Activated naive CD8-positive, alpha-beta T cell treated with anti-CD3 and anti-CD28 coated beads for 36 hours (primary cell): ENCODE data around the gene RBFOX1. TPM values are rescaled to one million over a fixed set of nuclear protein-coding genes. Genes with fewer than 3 reads are reported as not detected.

ENCODE experiments used
- DNase-seq: peaks from one replicate; pipeline ENCODE4 v3.0.0; 2021
- H3K27ac Mint-ChIP-seq: one replicate; pipeline ENCODE4 v1.8.0; 2022; ENCODE audit warnings: mild to moderate bottlenecking, moderate library complexity, mixed read lengths
- H3K27me3 Mint-ChIP-seq: one replicate; pipeline ENCODE4 v1.8.0; 2022; ENCODE audit warnings: mild to moderate bottlenecking, mixed read lengths
- H3K36me3 Mint-ChIP-seq: one replicate; pipeline ENCODE4 v1.8.0; 2021; ENCODE audit warnings: mild to moderate bottlenecking, mixed read lengths
- H3K4me1 Mint-ChIP-seq: one replicate; pipeline ENCODE4 v1.8.0; 2021; ENCODE audit warnings: mixed read lengths
- H3K4me3 Mint-ChIP-seq: one replicate; pipeline ENCODE4 v1.8.0; 2022; ENCODE audit warnings: mild to moderate bottlenecking, moderate library complexity, mixed read lengths
- H3K9me3 Mint-ChIP-seq: one replicate; pipeline ENCODE4 v1.8.0; 2022; ENCODE audit warnings: mixed read lengths
- total RNA-seq, 2 experiments: library from RNA; stranded (reverse); gene quantifications; one replicate each; pipeline ENCODE4 v1.2.3, GENCODE V29; 2021

The RBFOX1 gene
- total RNA-seq: not detected

DNA sequence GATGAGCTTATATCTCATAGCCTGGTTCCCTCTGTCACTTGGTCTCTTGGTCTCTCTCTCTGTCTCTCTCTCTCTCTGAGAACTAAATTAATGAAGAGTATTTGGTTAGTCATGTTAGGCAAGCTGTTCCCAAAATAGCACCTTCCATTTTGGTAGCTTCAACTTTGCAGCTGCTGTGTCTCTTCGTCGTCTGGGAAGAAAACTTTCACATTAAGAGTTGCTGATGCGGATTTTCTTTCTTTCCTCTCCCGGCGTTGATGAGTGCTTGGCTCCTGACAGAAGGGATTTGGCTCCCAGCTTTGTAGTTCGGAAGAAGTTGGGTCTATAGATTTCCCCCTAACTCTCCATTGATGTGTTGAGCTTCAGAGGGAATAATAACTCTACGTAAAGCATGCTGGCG, at the start of gene RBFOX1:
TSS of gene RBFOX1 (plus strand) at position 235 of the 400 bp plus-strand sequence.
- H3K27ac Mint-ChIP-seq: no peak within 1 kb of the TSS

GRCh38 chr16:7284780-7285179, 47.9 kb upstream of the RBFOX1 start:
- Mint-ChIP-seq H3K4me3 (no peak overlapping the region), H3K4me1 (no peaks in the 10 kb centered on the region), H3K36me3 (no peaks in the 10 kb centered on the region), H3K9me3 (peaks cover 11% of the 10 kb centered on the region), H3K27me3 (no peaks in the 10 kb centered on the region), H3K27ac (no peak overlapping the region)
- DNase-seq: no peak

More for the DNA sequence above, at the start of gene RBFOX1:
- Mint-ChIP-seq H3K27me3 (no peaks in the 10 kb centered on the region), H3K4me1 (no peaks in the 10 kb centered on the region), H3K9me3 (peaks cover 2% of the 10 kb centered on the region), H3K36me3 (no peaks in the 10 kb centered on the region), H3K4me3 (no peak within 1 kb of the TSS)
- DNase-seq: no peak

DNA sequence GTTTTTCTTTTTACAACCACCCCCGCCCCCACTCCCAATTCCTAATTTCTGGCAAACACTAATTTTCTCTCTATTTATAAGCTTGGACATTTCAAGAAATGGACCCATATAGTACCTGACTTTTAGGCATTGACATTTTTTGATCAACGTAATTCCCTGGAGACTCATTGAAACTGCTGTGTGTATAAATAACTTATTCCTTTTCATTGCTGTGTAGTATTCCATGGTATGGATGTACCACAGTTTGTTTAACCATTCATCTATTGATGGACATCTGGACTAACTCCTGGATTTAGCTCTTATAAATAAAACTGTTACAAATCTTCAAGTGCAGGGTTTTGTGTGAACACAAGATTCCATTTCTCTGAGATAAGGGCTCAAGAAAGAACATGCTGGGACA, 47.1 kb upstream of the RBFOX1 start:
- H3K9me3 Mint-ChIP-seq: peaks cover 12% of the 10 kb centered on the region
- H3K4me3 Mint-ChIP-seq: no peak overlapping the region
- no peak overlapping the region for H3K27ac Mint-ChIP-seq
- H3K36me3 Mint-ChIP-seq: no peaks in the 10 kb centered on the region
- no peaks in the 10 kb centered on the region for H3K27me3 Mint-ChIP-seq
- H3K4me1 Mint-ChIP-seq: no peaks in the 10 kb centered on the region
- DNase-seq: no peak

DNA sequence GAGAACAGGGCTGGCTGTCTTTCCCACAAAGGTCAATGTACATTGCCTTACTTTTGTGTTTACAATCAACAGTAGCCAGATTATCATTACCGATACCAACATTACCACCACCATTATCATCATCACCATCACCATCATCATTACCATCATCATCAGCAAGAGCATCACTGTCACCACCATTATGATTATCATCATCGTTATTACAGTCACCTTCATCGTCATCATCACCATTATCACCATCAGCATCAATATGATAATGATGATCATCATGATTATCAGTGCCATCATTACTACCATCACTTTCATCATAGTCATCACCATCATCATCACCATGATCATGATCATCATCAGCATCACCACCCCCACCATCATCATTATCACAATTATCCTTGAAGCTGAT, 43.3 kb upstream of the RBFOX1 start:
- Mint-ChIP-seq H3K27me3 (no peaks in the 10 kb centered on the region), H3K36me3 (no peaks in the 10 kb centered on the region)

GRCh38 chr16:7290682-7291081, 42.0 kb upstream of the RBFOX1 start:
- Mint-ChIP-seq H3K27ac (no peak overlapping the region), H3K4me1 (no peaks in the 10 kb centered on the region), H3K27me3 (no peaks in the 10 kb centered on the region), H3K9me3 (peaks cover 17% of the 10 kb centered on the region), H3K4me3 (no peak overlapping the region), H3K36me3 (no peaks in the 10 kb centered on the region)
- no peak for DNase-seq

More for the DNA sequence above, 43.3 kb upstream of the RBFOX1 start:
- DNase-seq: no peak
- Mint-ChIP-seq H3K9me3 (peaks cover 21% of the 10 kb centered on the region), H3K4me3 (no peak overlapping the region), H3K27ac (no peak overlapping the region), H3K4me1 (no peaks in the 10 kb centered on the region)

GRCh38 chr16:7294020-7294419, 38.6 kb upstream of the RBFOX1 start:
- Mint-ChIP-seq H3K4me3 (no peak overlapping the region), H3K27me3 (no peaks in the 10 kb centered on the region)

GRCh38 chr16:7303052-7303610, 29.5 kb upstream of the RBFOX1 start:
- Mint-ChIP-seq H3K36me3 (no peaks in the 10 kb centered on the region), H3K9me3 (peaks cover 2% of the 10 kb centered on the region), H3K27ac (no peak overlapping the region), H3K4me1 (no peaks in the 10 kb centered on the region), H3K27me3 (peaks cover 46% of the 10 kb centered on the region), H3K4me3 (no peak overlapping the region)
- DNase-seq: no peak

More at GRCh38 chr16:7294020-7294419, 38.6 kb upstream of the RBFOX1 start:
- Mint-ChIP-seq H3K9me3 (peaks cover 14% of the 10 kb centered on the region), H3K36me3 (no peaks in the 10 kb centered on the region), H3K4me1 (no peaks in the 10 kb centered on the region), H3K27ac (no peak overlapping the region)
- DNase-seq: no peak

- peaks cover 46% of the 10 kb centered on the region for H3K27me3 Mint-ChIP-seq
- no peak overlapping the region for H3K4me3 Mint-ChIP-seq
- H3K4me1 Mint-ChIP-seq: no peaks in the 10 kb centered on the region
- no peaks in the 10 kb centered on the region for H3K36me3 Mint-ChIP-seq
- no peak overlapping the region for H3K27ac Mint-ChIP-seq
- H3K9me3 Mint-ChIP-seq: peaks cover 2% of the 10 kb centered on the region
- no peak for DNase-seq
Measured at GRCh38 chr16:7303660-7304200, 28.9 kb upstream of the RBFOX1 start.

DNA sequence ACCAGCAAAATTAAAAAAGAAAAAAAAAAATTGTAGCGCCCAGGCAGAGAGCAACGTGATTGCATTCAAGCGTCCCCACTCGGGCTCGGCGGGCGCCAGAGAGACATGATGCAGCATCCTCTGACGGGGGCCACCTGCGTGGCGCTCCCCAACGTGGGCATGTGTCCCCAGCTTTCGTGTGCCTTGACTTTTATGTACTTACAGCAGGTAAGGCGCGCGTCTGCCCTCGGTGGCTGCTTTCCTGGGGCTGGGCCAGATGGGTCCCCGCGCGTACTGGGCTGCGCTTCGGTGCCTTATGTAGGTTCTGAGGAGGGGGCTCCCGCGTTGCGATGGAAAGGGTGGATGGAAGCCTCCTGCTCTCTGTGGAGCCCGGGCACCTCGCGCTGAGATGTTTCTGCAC, 28.4 kb upstream of the RBFOX1 start:
- peaks cover 2% of the 10 kb centered on the region for H3K9me3 Mint-ChIP-seq
- H3K27ac Mint-ChIP-seq: no peak overlapping the region
- H3K27me3 Mint-ChIP-seq: peaks cover 46% of the 10 kb centered on the region
- no peaks in the 10 kb centered on the region for H3K4me1 Mint-ChIP-seq
- no peak for DNase-seq
- no peaks in the 10 kb centered on the region for H3K36me3 Mint-ChIP-seq
- H3K4me3 Mint-ChIP-seq: no peak overlapping the region

GRCh38 chr16:7304958-7305357, 27.7 kb upstream of the RBFOX1 start:
- H3K9me3 Mint-ChIP-seq: peaks cover 2% of the 10 kb centered on the region
- H3K27me3 Mint-ChIP-seq: peaks cover 46% of the 10 kb centered on the region
- H3K4me3 Mint-ChIP-seq: no peak overlapping the region

GRCh38 chr16:7313170-7313569, 19.5 kb upstream of the RBFOX1 start:
- H3K27me3 Mint-ChIP-seq: peaks cover 6% of the 10 kb centered on the region
- DNase-seq: no peak

More at GRCh38 chr16:7304958-7305357, 27.7 kb upstream of the RBFOX1 start:
- DNase-seq: no peak
- H3K36me3 Mint-ChIP-seq: no peaks in the 10 kb centered on the region
- no peaks in the 10 kb centered on the region for H3K4me1 Mint-ChIP-seq
- H3K27ac Mint-ChIP-seq: no peak overlapping the region

GRCh38 chr16:7314163-7314562, 18.5 kb upstream of the RBFOX1 start:
- Mint-ChIP-seq H3K27me3 (peaks cover 6% of the 10 kb centered on the region), H3K4me3 (no peak overlapping the region), H3K4me1 (no peaks in the 10 kb centered on the region), H3K36me3 (no peaks in the 10 kb centered on the region), H3K27ac (no peak overlapping the region), H3K9me3 (peaks cover 3% of the 10 kb centered on the region)
- no peak for DNase-seq

More at GRCh38 chr16:7313170-7313569, 19.5 kb upstream of the RBFOX1 start:
- Mint-ChIP-seq H3K36me3 (no peaks in the 10 kb centered on the region), H3K4me3 (no peak overlapping the region), H3K4me1 (no peaks in the 10 kb centered on the region), H3K9me3 (no peaks in the 10 kb centered on the region), H3K27ac (no peak overlapping the region)

DNA sequence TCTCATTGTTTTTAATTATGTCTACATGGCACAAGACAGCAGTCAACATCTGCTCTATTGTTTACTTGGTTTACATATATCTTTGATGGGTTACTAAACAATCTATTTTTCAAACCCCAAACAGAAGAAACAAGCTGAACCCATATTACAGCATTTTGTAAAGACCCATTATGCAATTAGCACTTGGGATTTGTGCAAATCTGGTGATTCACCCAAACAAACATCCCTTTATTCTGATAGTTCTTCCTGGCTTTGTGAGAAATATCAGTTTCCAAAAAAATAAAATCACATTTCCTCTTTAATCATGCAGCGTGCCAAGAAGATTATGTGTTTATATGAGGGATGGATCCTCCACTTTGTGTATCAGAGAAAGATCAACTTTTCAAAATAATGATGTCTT, 16.8 kb upstream of the RBFOX1 start:
- peaks cover 6% of the 10 kb centered on the region for H3K9me3 Mint-ChIP-seq

GRCh38 chr16:7316281-7316888, 16.3 kb upstream of the RBFOX1 start:
- Mint-ChIP-seq H3K36me3 (no peaks in the 10 kb centered on the region), H3K27me3 (peaks cover 6% of the 10 kb centered on the region), H3K4me3 (no peak overlapping the region), H3K27ac (no peak overlapping the region), H3K9me3 (peaks cover 6% of the 10 kb centered on the region), H3K4me1 (no peaks in the 10 kb centered on the region)
- no peak for DNase-seq

More for the DNA sequence above, 16.8 kb upstream of the RBFOX1 start:
- Mint-ChIP-seq H3K36me3 (no peaks in the 10 kb centered on the region), H3K27me3 (peaks cover 6% of the 10 kb centered on the region), H3K4me1 (no peaks in the 10 kb centered on the region), H3K27ac (no peak overlapping the region), H3K4me3 (no peak overlapping the region)
- no peak for DNase-seq

GRCh38 chr16:7317982-7318381, 14.7 kb upstream of the RBFOX1 start:
- H3K36me3 Mint-ChIP-seq: no peaks in the 10 kb centered on the region
- H3K27ac Mint-ChIP-seq: no peak overlapping the region
- H3K9me3 Mint-ChIP-seq: peaks cover 7% of the 10 kb centered on the region
- peaks cover 6% of the 10 kb centered on the region for H3K27me3 Mint-ChIP-seq
- H3K4me1 Mint-ChIP-seq: no peaks in the 10 kb centered on the region
- no peak for DNase-seq
- no peak overlapping the region for H3K4me3 Mint-ChIP-seq

GRCh38 chr16:7318686-7319085, 14.0 kb upstream of the RBFOX1 start:
- H3K4me3 Mint-ChIP-seq: no peak overlapping the region
- no peak for DNase-seq
- no peak overlapping the region for H3K27ac Mint-ChIP-seq
- peaks cover 7% of the 10 kb centered on the region for H3K9me3 Mint-ChIP-seq
- H3K27me3 Mint-ChIP-seq: peaks cover 6% of the 10 kb centered on the region
- H3K4me1 Mint-ChIP-seq: no peaks in the 10 kb centered on the region
- no peaks in the 10 kb centered on the region for H3K36me3 Mint-ChIP-seq
